ENCODE data around the gene CD22. TPM values are rescaled to one million over a fixed set of nuclear protein-coding genes. Genes with fewer than 3 reads are reported as not detected.

The CD22 gene
- total RNA-seq, 1 experiment from 2014 or later: not detected

GRCh38 chr19:35334144-35334753 is 5.3 kb downstream of the CD22 start:
- H3K4me1 ChIP-seq: no peaks in the 10 kb centered on the region
- Mint-ChIP-seq H3K36me3 (ENCODE audit: insufficient read depth, unreplicated experiment) (no peaks in the 10 kb centered on the region), H3K27ac (ENCODE audit: unreplicated experiment) (no peak overlapping the region), H3K4me3 (ENCODE audit: unreplicated experiment) (no peak overlapping the region), H3K4me1 (ENCODE audit: low read depth, unreplicated experiment) (no peaks in the 10 kb centered on the region), H3K9me3 (ENCODE audit: unreplicated experiment) (no peaks in the 10 kb centered on the region), H3K27me3 (ENCODE audit: insufficient read depth, unreplicated experiment) (peaks cover 2% of the 10 kb centered on the region)
- H3K36me3 ChIP-seq (ENCODE audit: control insufficient read depth, insufficient read depth, low read length): no peaks in the 10 kb centered on the region
- no peaks in the 10 kb centered on the region for H3K27me3 ChIP-seq (replicated peaks; ENCODE audit: control insufficient read depth, insufficient read depth, low read length)
- no peak for TF ChIP-seq CTCF (IDR thresholded peaks at IDR 0.05; ENCODE audit: insufficient read depth in 1 of 2, low read depth in 1 of 2, low read length in 1 of 2, severe bottlenecking in 1 of 2, unreplicated experiment in 1 of 2)
- POLR2A ChIA-PET: no interaction called here
- no peak overlapping the region for H3K4me3 ChIP-seq (ENCODE audit: low read depth, low read length)
- no peaks in the 10 kb centered on the region for H3K9me3 ChIP-seq
- no TSS peak for BruUV-seq (replicated peaks)
- intact Hi-C loops (cut with micrococcal nuclease; ENCODE audit: unreplicated experiment): no loop called here
- no peak for DNase-seq
- CTCF ChIA-PET: no interaction called here

- no peaks in the 10 kb centered on the region for H3K36me3 Mint-ChIP-seq (ENCODE audit: insufficient read depth, unreplicated experiment)
- H3K4me1 ChIP-seq: no peaks in the 10 kb centered on the region
- no peaks in the 10 kb centered on the region for H3K9me3 Mint-ChIP-seq (ENCODE audit: unreplicated experiment)
- H3K27me3 ChIP-seq (replicated peaks; ENCODE audit: control insufficient read depth, insufficient read depth, low read length): no peaks in the 10 kb centered on the region
- ChIA-PET POLR2A (no interaction called here), CTCF (no interaction called here)
- H3K9me3 ChIP-seq: no peaks in the 10 kb centered on the region
- intact Hi-C loops (cut with micrococcal nuclease; ENCODE audit: unreplicated experiment): no loop called here
- no peak for TF ChIP-seq CTCF (IDR thresholded peaks at IDR 0.05; ENCODE audit: insufficient read depth in 1 of 2, low read depth in 1 of 2, low read length in 1 of 2, severe bottlenecking in 1 of 2, unreplicated experiment in 1 of 2)
- peaks cover 2% of the 10 kb centered on the region for H3K27me3 Mint-ChIP-seq (ENCODE audit: insufficient read depth, unreplicated experiment)
- DNase-seq: no peak
- H3K4me3 Mint-ChIP-seq (ENCODE audit: unreplicated experiment): no peak overlapping the region
- BruUV-seq (replicated peaks): no TSS peak
- H3K4me3 ChIP-seq (ENCODE audit: low read depth, low read length): no peak overlapping the region
- H3K27ac Mint-ChIP-seq (ENCODE audit: unreplicated experiment): no peak overlapping the region
- H3K4me1 Mint-ChIP-seq (ENCODE audit: low read depth, unreplicated experiment): no peaks in the 10 kb centered on the region
- H3K36me3 ChIP-seq (ENCODE audit: control insufficient read depth, insufficient read depth, low read length): no peaks in the 10 kb centered on the region
These were observed 7.4 kb downstream of the CD22 start for GRCh38 chr19:35336166-35336955.

- Histone ChIP-seq H3K4me3 (ENCODE audit: low read depth, low read length) (no peak overlapping the region), H3K9me3 (no peaks in the 10 kb centered on the region), H3K4me1 (no peaks in the 10 kb centered on the region), H3K36me3 (ENCODE audit: control insufficient read depth, insufficient read depth, low read length) (no peaks in the 10 kb centered on the region), H3K27me3 (replicated peaks; ENCODE audit: control insufficient read depth, insufficient read depth, low read length) (no peaks in the 10 kb centered on the region)
- H3K27ac Mint-ChIP-seq (ENCODE audit: unreplicated experiment): no peak overlapping the region
- no peaks in the 10 kb centered on the region for H3K4me1 Mint-ChIP-seq (ENCODE audit: low read depth, unreplicated experiment)
- H3K36me3 Mint-ChIP-seq (ENCODE audit: insufficient read depth, unreplicated experiment): no peaks in the 10 kb centered on the region
- no peaks in the 10 kb centered on the region for H3K9me3 Mint-ChIP-seq (ENCODE audit: unreplicated experiment)
- no peak for TF ChIP-seq CTCF (IDR thresholded peaks at IDR 0.05; ENCODE audit: insufficient read depth in 1 of 2, low read depth in 1 of 2, low read length in 1 of 2, severe bottlenecking in 1 of 2, unreplicated experiment in 1 of 2)
- no peak for DNase-seq
- peaks cover 2% of the 10 kb centered on the region for H3K27me3 Mint-ChIP-seq (ENCODE audit: insufficient read depth, unreplicated experiment)
- BruUV-seq (replicated peaks): no TSS peak
- no peak overlapping the region for H3K4me3 Mint-ChIP-seq (ENCODE audit: unreplicated experiment)
- intact Hi-C loops (cut with micrococcal nuclease; ENCODE audit: unreplicated experiment): no loop called here
- ChIA-PET POLR2A (no interaction called here), CTCF (no interaction called here)
These were observed 8.4 kb downstream of the CD22 start for GRCh38 chr19:35337097-35337983.
